HCT116 (cell line): ENCODE data around the gene TEX2. TPM values are rescaled to one million over a fixed set of nuclear protein-coding genes. Genes with fewer than 3 reads are reported as not detected.

Experiments
- ATAC-seq: fragments of 200-7000 bp; cut with Tn5 transposase; 2 replicates; pipeline ENCODE4 v1.9.1; 2020; ENCODE audit warnings: mild to moderate bottlenecking, moderate library complexity
- BruUV-seq: library from RNA; stranded (reverse); fragments of 400-500 nt; replicated peaks from 2 replicates; lab custom pipeline; 2021; lab: Mats Ljungman, UMichigan
- CTCF ChIA-PET: fragments of 300-600 bp; sonication (Branson Sonifier 250); formaldehyde crosslinking; loops from one replicate; lab custom pipeline; 2021; ENCODE audit warnings: antibody characterized with exemption; lab: Charles Lee
- POLR2A ChIA-PET: fragments of 300-600, 350-600 bp; sonication (Branson Sonifier 250); formaldehyde crosslinking; loops from one replicate; lab custom pipeline; 2021; ENCODE audit warnings: antibody characterized with exemption; lab: Charles Lee
- RAD21 ChIA-PET, 2 experiments: fragments of 300-600 bp; sonication (Branson Sonifier 250); formaldehyde crosslinking; loops; one replicate each; lab custom pipeline; 2023; ENCODE audit warnings: low total read pairs in 2 of 2; ENCODE audit not compliant: uncharacterized antibody in 2 of 2, unreplicated experiment in 2 of 2, low non-redundant PET in 1 of 2; lab: Charles Lee
- DNase-seq: peaks from one replicate; pipeline ENCODE4 v3.0.0-alpha.2; 2010; ENCODE audit warnings: low read depth, low spot score
- H2AFZ ChIP-seq: fragments of 200-600 bp; shearing (Covaris generic), sonication (generic); 2 replicates; pipeline ENCODE4 v1.6.1; 2017; ENCODE audit warnings: low read depth, mixed run types, mixed read lengths, antibody characterized with exemption, low read length; ENCODE audit not compliant: poor library complexity, severe bottlenecking
- H3K27ac ChIP-seq: 2 replicates; pipeline ENCODE4 v1.5.1; 2012; ENCODE audit warnings: low read depth, low read length
- H3K27me3 ChIP-seq: fragments of 200-600 bp; sonication (generic); 2 replicates; pipeline ENCODE4 v1.6.1; 2016; ENCODE audit warnings: mixed run types, low read length, mixed read lengths; ENCODE audit not compliant: insufficient read depth
- H3K36me3 ChIP-seq, 2 experiments: fragments of 200-500 bp in 1 of 2; fragments of 200-600 bp in 1 of 2; sonication (Bioruptor generic) in 1 of 2; sonication (generic) in 1 of 2; 2 replicates each; pipeline versions ENCODE4 v1.5.1 to v1.6.1; 2014 to 2016; ENCODE audit warnings: low read length in 2 of 2, inconsistent platforms in 1 of 2, mixed read lengths in 1 of 2, mixed run types in 1 of 2; ENCODE audit not compliant: insufficient read depth in 2 of 2, control insufficient read depth in 1 of 2
- H3K4me1 ChIP-seq, 2 experiments: fragments of 200-600 bp in 1 of 2; sonication (generic) in 1 of 2; 2 replicates each; pipeline versions ENCODE4 v1.5.1 to v1.6.1; 2012 to 2017; ENCODE audit warnings: low read length in 2 of 2, inconsistent platforms in 1 of 2, mild to moderate bottlenecking in 1 of 2, mixed read lengths in 1 of 2, mixed run types in 1 of 2, moderate library complexity in 1 of 2; ENCODE audit not compliant: insufficient read depth in 2 of 2, control insufficient read depth in 1 of 2
- H3K4me2 ChIP-seq: fragments of 200-600 bp; sonication (generic); 2 replicates; pipeline ENCODE4 v1.6.1; 2017; ENCODE audit warnings: mixed run types, low read length, mixed read lengths
- H3K4me3 ChIP-seq, 2 experiments: fragments of 200-600 bp in 1 of 2; sonication (generic) in 1 of 2; replicated peaks in 1 of 2; 2 replicates each; pipeline ENCODE4 v1.5.1; 2011 to 2016; ENCODE audit warnings: low read length in 2 of 2, control low read depth in 1 of 2, low read depth in 1 of 2, mild to moderate bottlenecking in 1 of 2, mixed read lengths in 1 of 2, mixed run types in 1 of 2
- H3K79me2 ChIP-seq: fragments of 200-600 bp; sonication (generic); 2 replicates; pipeline ENCODE4 v1.6.1; 2017; ENCODE audit warnings: mild to moderate bottlenecking, mixed run types, low read length, moderate library complexity, mixed read lengths; ENCODE audit not compliant: insufficient read depth
- H3K9ac ChIP-seq: fragments of 200-600 bp; sonication (generic); 2 replicates; pipeline ENCODE4 v1.6.1; 2016; ENCODE audit warnings: low read length, mixed read lengths
- H3K9me2 ChIP-seq: fragments of 200-600 bp; sonication (generic), shearing (Covaris generic); 2 replicates; pipeline ENCODE4 v1.6.1; 2017; ENCODE audit warnings: mixed run types, mild to moderate bottlenecking, moderate library complexity; ENCODE audit not compliant: insufficient read depth
- H3K9me3 ChIP-seq, 2 experiments: fragments of 200-500 bp in 1 of 2; fragments of 200-600 bp in 1 of 2; sonication (Bioruptor generic) in 1 of 2; sonication (generic) in 1 of 2; 2 replicates each; pipeline ENCODE4 v1.6.1; 2014 to 2017; ENCODE audit warnings: low read length in 2 of 2, mixed read lengths in 2 of 2, inconsistent platforms in 1 of 2, low read depth in 1 of 2, mild to moderate bottlenecking in 1 of 2, mixed run types in 1 of 2, moderate library complexity in 1 of 2; ENCODE audit not compliant: control insufficient read depth in 1 of 2, insufficient read depth in 1 of 2
- H4K20me1 ChIP-seq: fragments of 200-600 bp; sonication (generic), shearing (Covaris generic); 2 replicates; pipeline ENCODE4 v1.6.1; 2017; ENCODE audit warnings: mixed run types, mild to moderate bottlenecking, moderate library complexity; ENCODE audit not compliant: insufficient read depth
- ATF3 ChIP-seq: IDR thresholded peaks from 2 replicates; pipeline ENCODE4 v1.6.1; 2012
- CEBPB ChIP-seq: IDR thresholded peaks from 2 replicates; pipeline ENCODE4 v1.6.1; 2012; ENCODE audit warnings: low read depth
- CTCF ChIP-seq, 3 experiments: fragments of 200-600 bp in 1 of 3; sonication (generic) in 1 of 3; IDR thresholded peaks in 2 of 3; conservative IDR thresholded peaks in 1 of 3; 2 replicates each; pipeline ENCODE4 v1.5.1; 2012 to 2017; ENCODE audit warnings: low read depth in 2 of 3, low read length in 2 of 3, antibody characterized with exemption in 1 of 3, borderline replicate concordance in 1 of 3, control low read depth in 1 of 3, mild to moderate bottlenecking in 1 of 3, mixed read lengths in 1 of 3, mixed run types in 1 of 3, moderate library complexity in 1 of 3; ENCODE audit not compliant: insufficient read depth in 1 of 3
- EGR1 ChIP-seq: IDR thresholded peaks from 2 replicates; pipeline ENCODE4 v1.6.1; 2012; ENCODE audit warnings: low read depth
- EZH2phosphoT487 ChIP-seq: fragments of 200-600 bp; IDR thresholded peaks from 2 replicates; pipeline ENCODE4 v1.6.1; 2018; ENCODE audit warnings: antibody characterized with exemption, borderline replicate concordance
- FOSL1 ChIP-seq: IDR thresholded peaks from 2 replicates; pipeline ENCODE4 v1.6.1; 2012; ENCODE audit warnings: low read depth
- JUND ChIP-seq: IDR thresholded peaks from 2 replicates; pipeline ENCODE4 v1.6.1; 2012
- POLR2A ChIP-seq: IDR thresholded peaks from 2 replicates; pipeline ENCODE4 v1.7.0; 2011; ENCODE audit warnings: borderline replicate concordance; ENCODE audit not compliant: insufficient read depth, insufficient read length; ENCODE audit errors: extremely low read depth
- POLR2AphosphoS5 ChIP-seq: IDR thresholded peaks from 2 replicates; pipeline ENCODE4 v1.6.1; 2011; ENCODE audit warnings: mild to moderate bottlenecking, low read depth, low read length, moderate library complexity
- SIN3A ChIP-seq: IDR thresholded peaks from 2 replicates; pipeline ENCODE4 v1.6.1; 2012; ENCODE audit warnings: low read depth
- SP1 ChIP-seq: IDR thresholded peaks from 2 replicates; pipeline ENCODE4 v1.6.1; 2012; ENCODE audit warnings: low read depth
- SRF ChIP-seq: IDR thresholded peaks from 2 replicates; pipeline ENCODE4 v1.6.1; 2012; ENCODE audit warnings: low read depth
- TCF7L2 ChIP-seq: IDR thresholded peaks from 2 replicates; pipeline ENCODE4 v1.7.0; 2011; ENCODE audit warnings: borderline replicate concordance, inconsistent platforms; ENCODE audit not compliant: insufficient read depth, insufficient read length; ENCODE audit errors: extremely low read depth
- YY1 ChIP-seq: IDR thresholded peaks from 2 replicates; pipeline ENCODE4 v1.6.1; 2011; ENCODE audit warnings: low read length, low read depth, moderate library complexity, mild to moderate bottlenecking; ENCODE audit not compliant: insufficient replicate concordance; ENCODE audit errors: extremely low read depth
- ZBTB33 ChIP-seq: IDR thresholded peaks from 2 replicates; pipeline ENCODE4 v1.6.1; 2011; ENCODE audit warnings: mild to moderate bottlenecking, low read length, moderate library complexity; ENCODE audit not compliant: insufficient replicate concordance; ENCODE audit errors: extremely low read depth
- ZFX ChIP-seq: fragments of 450-650 bp; IDR thresholded peaks from 2 replicates; pipeline ENCODE4 v1.6.1; 2017
- ZNF274 ChIP-seq: fragments of 200-500 bp; sonication (Bioruptor generic); IDR thresholded peaks from 2 replicates; pipeline ENCODE4 v1.6.1; 2014; ENCODE audit warnings: mild to moderate bottlenecking, low read depth, low read length, inconsistent platforms
- intact Hi-C: fragments of 100-400 bp; cut with micrococcal nuclease; formaldehyde crosslinking; loops from 2 replicates; pipeline ENCODE4 v1.10.0; 2022
- total RNA-seq: library from RNA; stranded (reverse); gene quantifications from one replicate; pipeline ENCODE4 v1.2.1, GENCODE V29; 2021; ENCODE audit not compliant: unreplicated experiment

TEX2 gene
- total RNA-seq, 1 experiment from 2014 or later, result 24.6 TPM

GRCh38 chr17:64297467-64298088 lies 34.5 kb upstream of the TEX2 start:
- H3K36me3 ChIP-seq, result no peaks in the 10 kb centered on the region
- no peak overlapping the region for H3K4me3 ChIP-seq
- no peak for DNase-seq
- H3K79me2 ChIP-seq, result no peaks in the 10 kb centered on the region
- intact Hi-C loops, result no loop called here
- POLR2A ChIA-PET, result no interaction called here
- no peaks in the 10 kb centered on the region for H4K20me1 ChIP-seq
- CTCF ChIA-PET, result no interaction called here
- H3K27ac ChIP-seq, result no peak overlapping the region
- H3K4me2 ChIP-seq, result no peak overlapping the region
- no peak overlapping the region for H3K9ac ChIP-seq
- H2AFZ ChIP-seq, result no peak overlapping the region
- no peak for TF ChIP-seq CTCF (IDR thresholded peaks at IDR 0.05 in 2 of 3, conservative IDR thresholded peaks at IDR 0.05 in 1 of 3; ENCODE audit: borderline replicate concordance in 1 of 3, insufficient read depth in 1 of 3, low read depth in 2 of 3, low read length in 2 of 3)
- no peak for TF ChIP-seq CEBPB
- TF ChIP-seq YY1, result no peak
- TF ChIP-seq EGR1, result no peak
- TF ChIP-seq POLR2AphosphoS5, result no peak
- no peak for TF ChIP-seq FOSL1
- TF ChIP-seq, all 23 proteins: peak for 0
- ATAC-seq, result no peak
- H3K27me3 ChIP-seq, result no peaks in the 10 kb centered on the region
- BruUV-seq, result no TSS peak
- RAD21 ChIA-PET, result no interaction called here
- H3K9me2 ChIP-seq, result no peaks in the 10 kb centered on the region
- peaks cover 6% of the 10 kb centered on the region in 2 experiments for H3K4me1 ChIP-seq
- no peaks in the 10 kb centered on the region for H3K9me3 ChIP-seq

GRCh38 chr17:64296246-64296645 lies 33.2 kb upstream of the TEX2 start:
- RAD21 ChIA-PET, result no interaction called here
- BruUV-seq, result no TSS peak
- intact Hi-C loops, result no loop called here

More at GRCh38 chr17:64296246-64296645, 33.2 kb upstream of the TEX2 start:
- Histone ChIP-seq H3K4me1 (no peaks in the 10 kb centered on the region), H4K20me1 (no peaks in the 10 kb centered on the region), H3K9me2 (no peaks in the 10 kb centered on the region), H3K9me3 (peaks cover 2 to 7% of the 10 kb centered on the region in 2 experiments; a peak in 3 of 4 replicates), H3K36me3 (no peaks in the 10 kb centered on the region), H3K27me3 (no peaks in the 10 kb centered on the region), H3K27ac (no peak overlapping the region), H3K9ac (no peak overlapping the region), H2AFZ (no peak overlapping the region), H3K79me2 (no peaks in the 10 kb centered on the region), H3K4me3 (no peak overlapping the region), H3K4me2 (no peak overlapping the region)
- ChIA-PET CTCF (no interaction called here), POLR2A (no interaction called here)
- ATAC-seq, result no peak
- TF ChIP-seq ATF3 (no peak), ZBTB33 (no peak), EZH2phosphoT487 (no peak), SRF (no peak), JUND (no peak), ZFX (no peak), FOSL1 (no peak), EGR1 (no peak), ZNF274 (no peak), SIN3A (no peak), POLR2A (no peak), TCF7L2 (no peak), YY1 (no peak), SP1 (no peak), POLR2AphosphoS5 (no peak)
- no peak for DNase-seq
